IMR-90 (cell line): ENCODE results near the gene VAC14. TPM values are rescaled to one million over a fixed set of nuclear protein-coding genes. Genes with fewer than 3 reads are reported as not detected.

Experiments used
- ATAC-seq: fragments of 200-7000 bp; cut with Tn5 transposase; 2 replicates; pipeline ENCODE4 v1.9.1; 2020; ENCODE audit warnings: low read depth, mild to moderate bottlenecking, moderate library complexity
- BruUV-seq: library from RNA; stranded (reverse); fragments of 400-500 nt; replicated peaks from 2 replicates; lab custom pipeline; 2021; lab: Mats Ljungman, UMichigan
- CTCF ChIA-PET: fragments of 300-600 bp; formaldehyde crosslinking; extraction: SDS; loops from one replicate; lab custom pipeline; 2021; ENCODE audit warnings: antibody characterized with exemption; lab: Yijun Ruan, JAX
- POLR2A ChIA-PET: fragments of 300-600 bp; sonication (Branson Sonifier 250); formaldehyde crosslinking; loops from one replicate; lab custom pipeline; 2022; ENCODE audit warnings: antibody characterized with exemption; ENCODE audit not compliant: unreplicated experiment; lab: Charles Lee
- DNase-seq: peaks from one replicate; pipeline ENCODE4 v3.0.0; 2013
- H2AFZ ChIP-seq: replicated peaks from 2 replicates; pipeline ENCODE3; 2013; ENCODE audit warnings: low read length, mild to moderate bottlenecking; ENCODE audit not compliant: poor library complexity
- H2AK5ac ChIP-seq: 2 replicates; pipeline ENCODE4 v1.6.1; 2013; ENCODE audit warnings: low read depth, low read length, inconsistent platforms
- H2AK9ac ChIP-seq: replicated peaks from 2 replicates; pipeline ENCODE3; 2013; ENCODE audit warnings: mild to moderate bottlenecking, low read depth, low read length, moderate library complexity; ENCODE audit not compliant: poor library complexity
- H2BK120ac ChIP-seq: 2 replicates; pipeline ENCODE4 v1.6.1; 2013; ENCODE audit warnings: low read depth, low read length, inconsistent platforms
- H2BK15ac ChIP-seq: 3 replicates; pipeline ENCODE4 v1.6.1; 2013; ENCODE audit warnings: low read depth, low read length, inconsistent platforms
- H2BK20ac ChIP-seq: 2 replicates; pipeline ENCODE4 v1.6.1; 2013; ENCODE audit warnings: low read depth, mild to moderate bottlenecking, inconsistent platforms, low read length, moderate library complexity
- H2BK5ac ChIP-seq: 2 replicates; pipeline ENCODE4 v1.6.1; 2013; ENCODE audit warnings: mild to moderate bottlenecking, low read depth, low read length, inconsistent platforms; ENCODE audit not compliant: poor library complexity, severe bottlenecking
- H3K14ac ChIP-seq: replicated peaks from 2 replicates; pipeline ENCODE4 v1.6.1; 2013; ENCODE audit warnings: low read depth, low read length, inconsistent platforms
- H3K18ac ChIP-seq: 2 replicates; pipeline ENCODE4 v1.6.1; 2013; ENCODE audit warnings: low read depth, low read length, control low read depth
- H3K23ac ChIP-seq: 2 replicates; pipeline ENCODE4 v1.6.1; 2013; ENCODE audit warnings: low read depth, low read length, inconsistent platforms
- H3K27ac ChIP-seq: 2 replicates; pipeline ENCODE4 v1.5.1; 2013; ENCODE audit warnings: mild to moderate bottlenecking, control low read depth, low read length; ENCODE audit not compliant: insufficient read depth
- H3K27me3 ChIP-seq: 2 replicates; pipeline ENCODE4 v1.6.1; 2013; ENCODE audit warnings: low read length; ENCODE audit not compliant: control insufficient read depth, insufficient read depth
- H3K36me3 ChIP-seq: 2 replicates; pipeline ENCODE4 v1.6.1; 2013; ENCODE audit warnings: low read length, mixed read lengths; ENCODE audit not compliant: control insufficient read depth, insufficient read depth
- H3K4ac ChIP-seq: 2 replicates; pipeline ENCODE4 v1.6.1; 2013; ENCODE audit warnings: low read depth, low read length, inconsistent platforms
- H3K4me1 ChIP-seq: 2 replicates; pipeline ENCODE4 v1.6.1; 2013; ENCODE audit warnings: low read length, mixed read lengths; ENCODE audit not compliant: control insufficient read depth, insufficient read depth
- H3K4me2 ChIP-seq: 2 replicates; pipeline ENCODE4 v1.6.1; 2013; ENCODE audit warnings: low read depth, mild to moderate bottlenecking, control low read depth, low read length, moderate library complexity
- H3K4me3 ChIP-seq: 2 replicates; pipeline ENCODE4 v1.5.1; 2013; ENCODE audit warnings: low read depth, mild to moderate bottlenecking, control low read depth, low read length, moderate library complexity; ENCODE audit not compliant: insufficient read depth
- H3K56ac ChIP-seq: 2 replicates; pipeline ENCODE4 v1.6.1; 2013; ENCODE audit warnings: low read length, inconsistent platforms; ENCODE audit not compliant: insufficient read depth; ENCODE audit errors: extremely low read depth
- H3K79me1 ChIP-seq, 2 experiments: 2 replicates each; pipeline ENCODE4 v1.6.1; 2013; ENCODE audit warnings: low read length in 2 of 2, inconsistent platforms in 1 of 2, low read depth in 1 of 2
- H3K9ac ChIP-seq: 2 replicates; pipeline ENCODE4 v1.6.1; 2013; ENCODE audit warnings: low read depth, low read length, control low read depth
- H3K9me1 ChIP-seq: 2 replicates; pipeline ENCODE4 v1.6.1; 2013; ENCODE audit warnings: low read length, inconsistent platforms; ENCODE audit not compliant: insufficient read depth
- H3K9me3 ChIP-seq: 2 replicates; pipeline ENCODE4 v1.6.1; 2013; ENCODE audit warnings: low read length; ENCODE audit not compliant: control insufficient read depth, insufficient read depth
- H4K20me1 ChIP-seq: 2 replicates; pipeline ENCODE4 v1.6.1; 2013; ENCODE audit warnings: low read length, inconsistent platforms; ENCODE audit not compliant: insufficient read depth
- H4K5ac ChIP-seq: 2 replicates; pipeline ENCODE4 v1.6.1; 2013; ENCODE audit warnings: mild to moderate bottlenecking, low read depth, low read length, control low read depth
- H4K8ac ChIP-seq, 2 experiments: 2 replicates each; pipeline ENCODE4 v1.6.1; 2013; ENCODE audit warnings: low read depth in 2 of 2, low read length in 2 of 2, control low read depth in 1 of 2, inconsistent platforms in 1 of 2
- H4K91ac ChIP-seq: 2 replicates; pipeline ENCODE4 v1.6.1; 2013; ENCODE audit warnings: low read depth, low read length, inconsistent platforms; ENCODE audit not compliant: insufficient read depth
- BHLHE40 ChIP-seq: fragments of 150-350 bp; IDR thresholded peaks from 2 replicates; pipeline ENCODE4 v1.6.1; 2016; ENCODE audit warnings: mild to moderate bottlenecking, low read depth, low read length
- CEBPB ChIP-seq: IDR thresholded peaks from 2 replicates; pipeline ENCODE4 v1.6.1; 2012; ENCODE audit warnings: low read depth, low read length, improper control_type of control experiment
- CHD1 ChIP-seq: IDR thresholded peaks from 2 replicates; pipeline ENCODE4 v1.6.1; 2012; ENCODE audit warnings: low read depth, low read length, improper control_type of control experiment
- FOS ChIP-seq: fragments of 150-350 bp; IDR thresholded peaks from 2 replicates; pipeline ENCODE4 v1.6.1; 2016; ENCODE audit warnings: low read depth, low read length
- MAFK ChIP-seq: IDR thresholded peaks from 2 replicates; pipeline ENCODE4 v1.6.1; 2012; ENCODE audit warnings: low read depth, low read length, improper control_type of control experiment
- MAZ ChIP-seq: IDR thresholded peaks from 2 replicates; pipeline ENCODE4 v1.6.1; 2012; ENCODE audit warnings: low read depth, mild to moderate bottlenecking, low read length, improper control_type of control experiment, moderate library complexity, borderline replicate concordance
- MXI1 ChIP-seq: IDR thresholded peaks from 2 replicates; pipeline ENCODE4 v1.6.1; 2012; ENCODE audit warnings: low read depth, mild to moderate bottlenecking, low read length, moderate library complexity, borderline replicate concordance
- NFE2L2 ChIP-seq: fragments of 150-350 bp; IDR thresholded peaks from 2 replicates; pipeline ENCODE4 v1.6.1; 2016; ENCODE audit warnings: low read depth, mild to moderate bottlenecking, low read length
- POLR2A ChIP-seq: IDR thresholded peaks from 2 replicates; pipeline ENCODE4 v1.6.1; 2012; ENCODE audit warnings: mild to moderate bottlenecking, low read depth, low read length
- RAD21 ChIP-seq: IDR thresholded peaks from 2 replicates; pipeline ENCODE4 v1.6.1; 2012; ENCODE audit warnings: low read length, improper control_type of control experiment
- RCOR1 ChIP-seq: IDR thresholded peaks from 2 replicates; pipeline ENCODE4 v1.6.1; 2012; ENCODE audit warnings: mild to moderate bottlenecking, low read length, improper control_type of control experiment; ENCODE audit not compliant: insufficient replicate concordance
- RFX5 ChIP-seq: IDR thresholded peaks from 2 replicates; pipeline ENCODE4 v1.8.0; 2012; ENCODE audit warnings: low read depth, mild to moderate bottlenecking, low read length, moderate library complexity
- SMC3 ChIP-seq: fragments of 150-350 bp; IDR thresholded peaks from 2 replicates; pipeline ENCODE4 v1.6.1; 2016; ENCODE audit warnings: low read depth, mild to moderate bottlenecking, antibody characterized with exemption, low read length, moderate library complexity
- WGBS, 2 experiments: methylation state at CpG; one replicate each; pipeline versions ENCODE4 v1.1.5 to v1.1.7; 2013; ENCODE audit warnings: missing lambda C conversion rate in 2 of 2; ENCODE audit not compliant: insufficient read length in 1 of 2; ENCODE audit errors: extremely low coverage in 2 of 2; 5-methylcytosine and 5-hydroxymethylcytosine counted together
- dilution Hi-C: fragments of 300-500 bp; cut with HindIII; formaldehyde crosslinking; loops from one replicate; pipeline ENCODE4 v1.14.3; 2018; ENCODE audit warnings: low sequenced_read_pairs; ENCODE audit not compliant: unreplicated experiment
- in situ Hi-C: fragments of 300-500 bp; cut with MboI; formaldehyde crosslinking; loops from 3 replicates; pipeline ENCODE4 v1.14.3; 2019; ENCODE audit warnings: low sequenced_read_pairs, inconsistent platforms, mixed read lengths
- intact Hi-C: fragments of 100-400 bp; cut with micrococcal nuclease; formaldehyde crosslinking; loops from 2 replicates; pipeline ENCODE4 v1.10.0; 2022
- polyA plus RNA-seq, 3 experiments: library from polyadenylated mRNA; depleted of rRNA; stranded (reverse); fragments of >200 nt; gene quantifications; 2 replicates each; pipeline ENCODE4 v1.2.3, GENCODE V29; 2012; ENCODE audit warnings: low replicate concordance in 1 of 3
- total RNA-seq: library from RNA; depleted of rRNA; stranded (reverse); fragments of >200 nt; gene quantifications from 2 replicates; pipeline ENCODE4 v1.2.3, GENCODE V29; 2012
- TF ChIP-seq, protein P1 (sequence below): conservative IDR thresholded peaks from 2 replicates; pipeline ENCODE4 v1.5.1; 2012; ENCODE audit warnings: mild to moderate bottlenecking, low read depth, low read length, improper control_type of control experiment
- TF ChIP-seq, protein P2 (sequence below): fragments of 150-350 bp; IDR thresholded peaks from 2 replicates; pipeline ENCODE4 v1.6.1; 2017; ENCODE audit warnings: mild to moderate bottlenecking, antibody characterized with exemption, low read length, low read depth
- TF ChIP-seq, protein P3 (sequence below): fragments of 150-350 bp; IDR thresholded peaks from 2 replicates; pipeline ENCODE4 v1.6.1; 2016; ENCODE audit warnings: low read depth, mild to moderate bottlenecking, low read length, moderate library complexity, borderline replicate concordance

The VAC14 gene
- total and polyA plus RNA-seq, 2 of the 4 experiments (the other 2 are of a cell fraction): 21.1 to 40.2 TPM

DNA sequence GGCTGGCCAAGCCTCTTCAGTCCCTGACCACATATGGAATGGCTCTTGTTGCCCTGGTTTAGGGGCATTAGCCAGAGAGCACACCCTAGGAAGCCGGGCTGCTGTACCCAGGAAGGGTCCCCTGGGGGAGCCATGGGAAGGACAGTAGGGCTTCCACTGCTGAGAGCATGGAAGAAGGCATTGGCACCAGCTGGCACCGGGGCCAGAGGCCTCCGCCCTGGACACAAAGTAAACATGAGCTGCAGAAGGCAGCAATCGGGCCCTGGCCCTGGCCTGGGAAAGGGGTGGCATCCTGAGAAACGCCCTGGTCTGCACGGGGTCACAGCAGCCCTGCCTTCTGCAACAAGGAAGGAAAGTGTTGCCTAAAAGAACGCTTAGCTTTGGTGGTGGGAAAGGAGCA, 49.4 kb downstream of the VAC14 start:
- Histone ChIP-seq H3K9me1 (peaks cover 44% of the 10 kb centered on the region), H2AFZ (peak overlapping the region; percentile 82), H2BK20ac (peak overlapping the region; percentile 78), H3K4ac (peak overlapping the region; percentile 98), H2AK5ac (peak overlapping the region; percentile 98), H3K9ac (0 out of 2 replicates have a peak overlapping the region, but pooled peaks have one; percentile 0), H2BK5ac (peak overlapping the region; percentile 67), H2BK120ac (peak overlapping the region; percentile 87), H4K5ac (peak overlapping the region; percentile 24), H4K8ac (peak overlapping the region; percentile 43 to 85), H3K18ac (peak overlapping the region; percentile 9; the same call in 1 of the 2 replicates), H3K4me1 (peaks cover 40% of the 10 kb centered on the region), H3K79me1 (peaks cover 10 to 56% of the 10 kb centered on the region in 2 experiments; a peak in 3 of 4 replicates), H3K9me3 (no peaks in the 10 kb centered on the region), H3K23ac (peak overlapping the region; percentile 66), H3K56ac (peak overlapping the region; percentile 29; the same call in 1 of the 2 replicates), H3K14ac (peak overlapping the region; percentile 55), H3K4me2 (no peak overlapping the region), H2AK9ac (peak overlapping the region; percentile 77), H3K36me3 (no peaks in the 10 kb centered on the region; the same call in none of the 2 replicates), H4K91ac (peak overlapping the region; percentile 92), H3K4me3 (no peak overlapping the region), H4K20me1 (no peaks in the 10 kb centered on the region), H2BK15ac (peak overlapping the region; percentile 87; the same call in 2 of the 3 replicates), H3K27me3 (no peaks in the 10 kb centered on the region), H3K27ac (peak overlapping the region; percentile 72)
- POLR2A ChIA-PET: no interaction called here
- ATAC-seq (no peak), DNase-seq (no peak)
- intact Hi-C loops: no loop called here
- dilution Hi-C loops: no loop called here
- CTCF ChIA-PET: interaction anchor here (0.7 to 1.6 kb wide), 3 partner anchors 9 to 37 kb away, joined by 3 read pairs; no protein-coding TSS in a partner anchor
- 100% methylated on average over 2 of the region's 7 CpGs; no CpG with 5 or more reads in 1 of the 2 experiments for WGBS, 2 experiments
- no TSS peak for BruUV-seq
- no peak for TF ChIP-seq BHLHE40
- TF ChIP-seq, protein P1, sequence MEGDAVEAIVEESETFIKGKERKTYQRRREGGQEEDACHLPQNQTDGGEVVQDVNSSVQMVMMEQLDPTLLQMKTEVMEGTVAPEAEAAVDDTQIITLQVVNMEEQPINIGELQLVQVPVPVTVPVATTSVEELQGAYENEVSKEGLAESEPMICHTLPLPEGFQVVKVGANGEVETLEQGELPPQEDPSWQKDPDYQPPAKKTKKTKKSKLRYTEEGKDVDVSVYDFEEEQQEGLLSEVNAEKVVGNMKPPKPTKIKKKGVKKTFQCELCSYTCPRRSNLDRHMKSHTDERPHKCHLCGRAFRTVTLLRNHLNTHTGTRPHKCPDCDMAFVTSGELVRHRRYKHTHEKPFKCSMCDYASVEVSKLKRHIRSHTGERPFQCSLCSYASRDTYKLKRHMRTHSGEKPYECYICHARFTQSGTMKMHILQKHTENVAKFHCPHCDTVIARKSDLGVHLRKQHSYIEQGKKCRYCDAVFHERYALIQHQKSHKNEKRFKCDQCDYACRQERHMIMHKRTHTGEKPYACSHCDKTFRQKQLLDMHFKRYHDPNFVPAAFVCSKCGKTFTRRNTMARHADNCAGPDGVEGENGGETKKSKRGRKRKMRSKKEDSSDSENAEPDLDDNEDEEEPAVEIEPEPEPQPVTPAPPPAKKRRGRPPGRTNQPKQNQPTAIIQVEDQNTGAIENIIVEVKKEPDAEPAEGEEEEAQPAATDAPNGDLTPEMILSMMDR: no peak
- TF ChIP-seq RFX5: no peak
- no peak for TF ChIP-seq FOS
- TF ChIP-seq SMC3: no peak
- TF ChIP-seq MAFK: no peak
- TF ChIP-seq POLR2A: no peak
- no peak for TF ChIP-seq CHD1
- TF ChIP-seq RAD21: no peak
- no peak for TF ChIP-seq NFE2L2
- TF ChIP-seq CEBPB: no peak
- TF ChIP-seq, protein P2, sequence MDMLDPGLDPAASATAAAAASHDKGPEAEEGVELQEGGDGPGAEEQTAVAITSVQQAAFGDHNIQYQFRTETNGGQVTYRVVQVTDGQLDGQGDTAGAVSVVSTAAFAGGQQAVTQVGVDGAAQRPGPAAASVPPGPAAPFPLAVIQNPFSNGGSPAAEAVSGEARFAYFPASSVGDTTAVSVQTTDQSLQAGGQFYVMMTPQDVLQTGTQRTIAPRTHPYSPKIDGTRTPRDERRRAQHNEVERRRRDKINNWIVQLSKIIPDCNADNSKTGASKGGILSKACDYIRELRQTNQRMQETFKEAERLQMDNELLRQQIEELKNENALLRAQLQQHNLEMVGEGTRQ: no peak
- no peak for TF ChIP-seq RCOR1
- TF ChIP-seq, protein P3, sequence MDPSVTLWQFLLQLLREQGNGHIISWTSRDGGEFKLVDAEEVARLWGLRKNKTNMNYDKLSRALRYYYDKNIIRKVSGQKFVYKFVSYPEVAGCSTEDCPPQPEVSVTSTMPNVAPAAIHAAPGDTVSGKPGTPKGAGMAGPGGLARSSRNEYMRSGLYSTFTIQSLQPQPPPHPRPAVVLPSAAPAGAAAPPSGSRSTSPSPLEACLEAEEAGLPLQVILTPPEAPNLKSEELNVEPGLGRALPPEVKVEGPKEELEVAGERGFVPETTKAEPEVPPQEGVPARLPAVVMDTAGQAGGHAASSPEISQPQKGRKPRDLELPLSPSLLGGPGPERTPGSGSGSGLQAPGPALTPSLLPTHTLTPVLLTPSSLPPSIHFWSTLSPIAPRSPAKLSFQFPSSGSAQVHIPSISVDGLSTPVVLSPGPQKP: no peak
- TF ChIP-seq MXI1: no peak
- no peak for TF ChIP-seq MAZ
- in situ Hi-C loops: no loop called here
